ENCODE results near the gene ZFYVE9. TPM values are rescaled to one million over a fixed set of nuclear protein-coding genes. Genes with fewer than 3 reads are reported as not detected.

ZFYVE9 gene
- total and polyA plus RNA-seq, 9 of the 15 experiments (the other 6 are each of a cell fraction or from before 2014, with no cell fraction given) = 0.52 to 14.4 (median 8.9) TPM

GRCh38 chr1:52328615-52329014, 186.7 kb downstream of the ZFYVE9 start (continued):
- TF ChIP-seq RFX5 (IDR thresholded peaks at IDR 0.05; ENCODE audit: low read depth, low read length) (no peak), RBM17 (IDR thresholded peaks at IDR 0.05; ENCODE audit: borderline replicate concordance, low read depth, low read length) (no peak), BACH1 (tag; IDR thresholded peaks at IDR 0.05) (no peak), HDAC3 (IDR thresholded peaks at IDR 0.05; ENCODE audit: borderline replicate concordance, partially characterized antibody) (no peak), KLF13 (tag; IDR thresholded peaks at IDR 0.05; ENCODE audit: borderline replicate concordance, low read depth) (no peak), ZNF695 (CRISPR knock-in tag; IDR thresholded peaks at IDR 0.05) (no peak), PHF21A (IDR thresholded peaks at IDR 0.05; ENCODE audit: borderline replicate concordance, low read depth) (no peak), ZNF444 (CRISPR knock-in tag; IDR thresholded peaks at IDR 0.05) (no peak), POU5F1 (IDR thresholded peaks at IDR 0.05; ENCODE audit: borderline replicate concordance, low read depth, low read length, partially characterized antibody) (no peak), GTF2F1 (IDR thresholded peaks at IDR 0.05; ENCODE audit: low read depth, low read length) (no peak), ZNF551 (CRISPR knock-in tag; IDR thresholded peaks at IDR 0.05) (no peak), MAFG (tag; conservative IDR thresholded peaks at IDR 0.05) (peak; percentile 88), POLR2B (IDR thresholded peaks at IDR 0.05; ENCODE audit: low read depth, partially characterized antibody) (no peak), MTA3 (IDR thresholded peaks at IDR 0.05; ENCODE audit: borderline replicate concordance) (no peak), PKNOX1 (IDR thresholded peaks at IDR 0.05) (0 out of 2 replicates have a peak, but pooled peaks have one; percentile 37), ZBTB7A (IDR thresholded peaks at IDR 0.05; ENCODE audit: borderline replicate concordance, control insufficient read depth, low read depth, low read length) (no peak)
- TF ChIP-seq, protein P1, sequence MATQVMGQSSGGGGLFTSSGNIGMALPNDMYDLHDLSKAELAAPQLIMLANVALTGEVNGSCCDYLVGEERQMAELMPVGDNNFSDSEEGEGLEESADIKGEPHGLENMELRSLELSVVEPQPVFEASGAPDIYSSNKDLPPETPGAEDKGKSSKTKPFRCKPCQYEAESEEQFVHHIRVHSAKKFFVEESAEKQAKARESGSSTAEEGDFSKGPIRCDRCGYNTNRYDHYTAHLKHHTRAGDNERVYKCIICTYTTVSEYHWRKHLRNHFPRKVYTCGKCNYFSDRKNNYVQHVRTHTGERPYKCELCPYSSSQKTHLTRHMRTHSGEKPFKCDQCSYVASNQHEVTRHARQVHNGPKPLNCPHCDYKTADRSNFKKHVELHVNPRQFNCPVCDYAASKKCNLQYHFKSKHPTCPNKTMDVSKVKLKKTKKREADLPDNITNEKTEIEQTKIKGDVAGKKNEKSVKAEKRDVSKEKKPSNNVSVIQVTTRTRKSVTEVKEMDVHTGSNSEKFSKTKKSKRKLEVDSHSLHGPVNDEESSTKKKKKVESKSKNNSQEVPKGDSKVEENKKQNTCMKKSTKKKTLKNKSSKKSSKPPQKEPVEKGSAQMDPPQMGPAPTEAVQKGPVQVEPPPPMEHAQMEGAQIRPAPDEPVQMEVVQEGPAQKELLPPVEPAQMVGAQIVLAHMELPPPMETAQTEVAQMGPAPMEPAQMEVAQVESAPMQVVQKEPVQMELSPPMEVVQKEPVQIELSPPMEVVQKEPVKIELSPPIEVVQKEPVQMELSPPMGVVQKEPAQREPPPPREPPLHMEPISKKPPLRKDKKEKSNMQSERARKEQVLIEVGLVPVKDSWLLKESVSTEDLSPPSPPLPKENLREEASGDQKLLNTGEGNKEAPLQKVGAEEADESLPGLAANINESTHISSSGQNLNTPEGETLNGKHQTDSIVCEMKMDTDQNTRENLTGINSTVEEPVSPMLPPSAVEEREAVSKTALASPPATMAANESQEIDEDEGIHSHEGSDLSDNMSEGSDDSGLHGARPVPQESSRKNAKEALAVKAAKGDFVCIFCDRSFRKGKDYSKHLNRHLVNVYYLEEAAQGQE (IDR thresholded peaks at IDR 0.05; ENCODE audit: borderline replicate concordance) = 0 out of 2 replicates have a peak, but pooled peaks have one; percentile 4
- TF ChIP-seq, protein P1 (CRISPR knock-in tag; IDR thresholded peaks at IDR 0.05; ENCODE audit: low read depth) = no peak
- TF ChIP-seq, protein P2, sequence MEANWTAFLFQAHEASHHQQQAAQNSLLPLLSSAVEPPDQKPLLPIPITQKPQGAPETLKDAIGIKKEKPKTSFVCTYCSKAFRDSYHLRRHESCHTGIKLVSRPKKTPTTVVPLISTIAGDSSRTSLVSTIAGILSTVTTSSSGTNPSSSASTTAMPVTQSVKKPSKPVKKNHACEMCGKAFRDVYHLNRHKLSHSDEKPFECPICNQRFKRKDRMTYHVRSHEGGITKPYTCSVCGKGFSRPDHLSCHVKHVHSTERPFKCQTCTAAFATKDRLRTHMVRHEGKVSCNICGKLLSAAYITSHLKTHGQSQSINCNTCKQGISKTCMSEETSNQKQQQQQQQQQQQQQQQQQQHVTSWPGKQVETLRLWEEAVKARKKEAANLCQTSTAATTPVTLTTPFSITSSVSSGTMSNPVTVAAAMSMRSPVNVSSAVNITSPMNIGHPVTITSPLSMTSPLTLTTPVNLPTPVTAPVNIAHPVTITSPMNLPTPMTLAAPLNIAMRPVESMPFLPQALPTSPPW (CRISPR knock-in tag; IDR thresholded peaks at IDR 0.05) = no peak

Measured in K562 (cell line).